ENCODE data around the gene ATP8B1.

DNA sequence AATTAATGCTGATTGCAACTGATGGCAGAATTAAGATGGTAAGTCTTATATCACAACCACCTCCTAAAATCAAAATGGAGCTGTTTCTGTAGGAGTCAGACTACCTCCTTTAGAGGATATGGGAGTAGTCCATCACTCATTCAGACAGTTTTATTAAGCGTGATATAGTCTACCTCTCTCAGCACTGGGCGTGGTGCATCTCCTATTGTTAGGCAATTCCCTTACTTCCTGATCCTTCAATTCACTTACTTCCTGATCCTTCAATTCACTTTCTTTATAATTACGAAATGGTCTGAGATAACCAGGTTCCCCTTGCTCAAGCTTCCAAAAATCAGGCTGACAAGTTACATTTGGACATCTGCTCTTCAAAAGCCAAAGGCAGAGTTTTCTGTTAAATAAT lies 31.9 kb downstream of the ATP8B1 start:
- no peak for TF ChIP-seq FOS (IDR thresholded peaks at IDR 0.05; ENCODE audit: low read depth, low read length)
- no peak for TF ChIP-seq CEBPB (IDR thresholded peaks at IDR 0.05; ENCODE audit: low read depth, low read length)
- TF ChIP-seq CTCF (conservative IDR thresholded peaks at IDR 0.05; ENCODE audit: low read depth, low read length), result no peak
- no peak for TF ChIP-seq RFX5 (IDR thresholded peaks at IDR 0.05; ENCODE audit: low read depth, low read length)
- TF ChIP-seq POLR2A (IDR thresholded peaks at IDR 0.05; ENCODE audit: low read depth, low read length), result no peak
